ENCODE results near the gene EPS15. TPM values are rescaled to one million over a fixed set of nuclear protein-coding genes. Genes with fewer than 3 reads are reported as not detected.

The EPS15 gene
- total and polyA plus RNA-seq, 8 donors, result 13.3 to 139 (median 46.8) TPM

- TF ChIP-seq CTCF (IDR thresholded peaks at IDR 0.05) (no peak), POLR2A (IDR thresholded peaks at IDR 0.05) (no peak), EP300 (IDR thresholded peaks at IDR 0.05) (no peak)
- Histone ChIP-seq H3K9me3 (no peaks in the 10 kb centered on the region), H3K36me3 (no peaks in the 10 kb centered on the region), H3K27me3 (no peaks in the 10 kb centered on the region), H3K4me3 (no peak overlapping the region), H3K27ac (no peak overlapping the region), H3K4me1 (no peaks in the 10 kb centered on the region)
- no peak for DNase-seq
- intact Hi-C loops (cut with DNase I; ENCODE audit: low total_unique reads), result no loop called here
Measured at GRCh38 chr1:51527144-51527543, 8.1 kb upstream of the EPS15 start.

- intact Hi-C loops (cut with DNase I; ENCODE audit: low total_unique reads), result no loop called here
- DNase-seq, result no peak
- 88 to 95% (median 91%) methylated on average over 3 of the region's 3 CpGs for WGBS, 5 donors
Measured at GRCh38 chr1:51526248-51526647, 7.2 kb upstream of the EPS15 start.

GRCh38 chr1:51525295-51525694, 6.2 kb upstream of the EPS15 start:
- 92 to 99% (median 97%) methylated on average over 2 of the region's 2 CpGs for WGBS, 5 donors
- Histone ChIP-seq H3K27ac (no peak overlapping the region), H3K36me3 (no peaks in the 10 kb centered on the region), H3K4me1 (peaks cover 0 to 9% (median 4%) of the 10 kb centered on the region in 4 donors), H3K27me3 (no peaks in the 10 kb centered on the region), H3K4me3 (no peak overlapping the region), H3K9me3 (no peaks in the 10 kb centered on the region)
- TF ChIP-seq EP300 (IDR thresholded peaks at IDR 0.05) (no peak), CTCF (IDR thresholded peaks at IDR 0.05) (no peak), POLR2AphosphoS5 (IDR thresholded peaks at IDR 0.05) (no peak), POLR2A (IDR thresholded peaks at IDR 0.05) (no peak)
- DNase-seq, result no peak
- intact Hi-C loops (cut with DNase I; ENCODE audit: low total_unique reads), result no loop called here

More at GRCh38 chr1:51526248-51526647, 7.2 kb upstream of the EPS15 start:
- H3K4me1 ChIP-seq, result no peaks in the 10 kb centered on the region
- H3K4me3 ChIP-seq, result no peak overlapping the region
- no peak for TF ChIP-seq POLR2A (IDR thresholded peaks at IDR 0.05)
- no peak for TF ChIP-seq EP300 (IDR thresholded peaks at IDR 0.05)
- TF ChIP-seq POLR2AphosphoS5 (IDR thresholded peaks at IDR 0.05), result no peak
- no peak for TF ChIP-seq CTCF (IDR thresholded peaks at IDR 0.05)
- H3K36me3 ChIP-seq, result no peaks in the 10 kb centered on the region
- H3K9me3 ChIP-seq, result no peaks in the 10 kb centered on the region
- H3K27me3 ChIP-seq, result no peaks in the 10 kb centered on the region
- no peak overlapping the region for H3K27ac ChIP-seq

- H3K27me3 ChIP-seq, result no peaks in the 10 kb centered on the region
- intact Hi-C loops (cut with DNase I; ENCODE audit: low total_unique reads), result no loop called here
- 91 to 100% (median 97%) methylated on average over 1 of the region's 1 CpG for WGBS, 5 donors
Measured at GRCh38 chr1:51524817-51525216, 5.8 kb upstream of the EPS15 start.

More at GRCh38 chr1:51524817-51525216, 5.8 kb upstream of the EPS15 start:
- no peak for DNase-seq
- H3K36me3 ChIP-seq, result no peaks in the 10 kb centered on the region
- H3K4me3 ChIP-seq, result no peak overlapping the region
- no peak for TF ChIP-seq CTCF (IDR thresholded peaks at IDR 0.05)
- TF ChIP-seq POLR2A (IDR thresholded peaks at IDR 0.05), result no peak
- no peak for TF ChIP-seq EP300 (IDR thresholded peaks at IDR 0.05)
- no peak for TF ChIP-seq POLR2AphosphoS5 (IDR thresholded peaks at IDR 0.05)
- H3K9me3 ChIP-seq, result no peaks in the 10 kb centered on the region
- no peak overlapping the region for H3K27ac ChIP-seq
- peaks cover 3 to 13% (median 6%) of the 10 kb centered on the region in 4 donors for H3K4me1 ChIP-seq

All from stomach (tissue), 9 donors.